Esophagus squamous epithelium (tissue), 4 donors: ENCODE measurements around the gene C1orf232.

Experiments
- POLR2A ChIP-seq, 4 donors: fragments of 450-650 bp; IDR thresholded peaks; one replicate each; pipeline ENCODE4 v1.6.1; 2017; ENCODE audit warnings: antibody characterized with exemption in 4 of 4, mild to moderate bottlenecking in 4 of 4, moderate library complexity in 3 of 4
- TF ChIP-seq, protein P1 (sequence below), 6 experiments: fragments of 450-650 bp in 4 of 6; fragments of 200-600 bp in 2 of 6; sonication (generic) in 2 of 6; IDR thresholded peaks; one replicate each; pipeline ENCODE4 v1.5.1; 2016 to 2019; ENCODE audit warnings: antibody characterized with exemption in 6 of 6, mild to moderate bottlenecking in 4 of 6, moderate library complexity in 4 of 6

DNA sequence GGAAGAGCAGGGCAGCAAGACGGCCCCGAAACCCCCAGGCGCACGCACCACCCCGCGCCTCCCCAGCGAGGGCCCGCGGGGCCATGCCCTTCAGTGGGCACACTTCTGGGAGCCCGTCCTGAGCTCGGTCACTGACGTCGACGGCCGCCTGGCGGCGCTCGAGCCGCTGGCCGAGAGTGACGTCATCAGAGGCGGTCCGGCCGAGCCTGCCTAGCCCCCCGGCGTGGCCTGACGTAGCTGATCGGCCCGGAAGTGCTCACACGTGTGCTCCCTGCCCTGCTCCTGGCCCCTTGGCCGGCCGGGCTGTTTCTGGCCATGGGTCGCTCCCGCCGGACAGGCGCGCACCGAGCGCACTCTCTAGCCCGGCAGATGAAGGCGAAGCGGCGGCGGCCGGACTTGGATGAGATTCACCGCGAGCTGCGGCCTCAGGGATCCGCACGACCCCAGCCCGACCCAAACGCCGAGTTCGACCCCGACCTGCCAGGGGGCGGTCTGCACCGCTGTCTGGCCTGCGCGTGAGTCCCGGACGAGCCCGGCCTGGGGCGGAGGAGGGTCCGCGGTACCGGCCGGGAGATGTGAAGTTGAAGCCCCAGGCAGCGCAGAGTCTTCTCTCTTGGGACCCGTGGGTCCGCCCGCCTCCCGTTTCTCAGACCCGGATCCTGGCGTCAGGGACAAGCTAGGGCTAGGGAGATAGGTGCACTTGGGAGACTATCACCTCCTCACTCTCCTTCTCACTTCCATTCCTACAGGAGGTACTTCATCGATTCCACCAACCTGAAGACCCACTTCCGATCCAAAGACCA is 1.1 kb upstream of the C1orf232 start, which contains the start of gene ZNF593:
- TF ChIP-seq, protein P1, sequence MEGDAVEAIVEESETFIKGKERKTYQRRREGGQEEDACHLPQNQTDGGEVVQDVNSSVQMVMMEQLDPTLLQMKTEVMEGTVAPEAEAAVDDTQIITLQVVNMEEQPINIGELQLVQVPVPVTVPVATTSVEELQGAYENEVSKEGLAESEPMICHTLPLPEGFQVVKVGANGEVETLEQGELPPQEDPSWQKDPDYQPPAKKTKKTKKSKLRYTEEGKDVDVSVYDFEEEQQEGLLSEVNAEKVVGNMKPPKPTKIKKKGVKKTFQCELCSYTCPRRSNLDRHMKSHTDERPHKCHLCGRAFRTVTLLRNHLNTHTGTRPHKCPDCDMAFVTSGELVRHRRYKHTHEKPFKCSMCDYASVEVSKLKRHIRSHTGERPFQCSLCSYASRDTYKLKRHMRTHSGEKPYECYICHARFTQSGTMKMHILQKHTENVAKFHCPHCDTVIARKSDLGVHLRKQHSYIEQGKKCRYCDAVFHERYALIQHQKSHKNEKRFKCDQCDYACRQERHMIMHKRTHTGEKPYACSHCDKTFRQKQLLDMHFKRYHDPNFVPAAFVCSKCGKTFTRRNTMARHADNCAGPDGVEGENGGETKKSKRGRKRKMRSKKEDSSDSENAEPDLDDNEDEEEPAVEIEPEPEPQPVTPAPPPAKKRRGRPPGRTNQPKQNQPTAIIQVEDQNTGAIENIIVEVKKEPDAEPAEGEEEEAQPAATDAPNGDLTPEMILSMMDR (IDR thresholded peaks at IDR 0.05): peak; percentile 79 to 98 (median 92)
- TF ChIP-seq POLR2A (IDR thresholded peaks at IDR 0.05): peak in 2 of 4 donors; percentile 33 to 65
